ENCODE data around the gene SOCS4. TPM values are rescaled to one million over a fixed set of nuclear protein-coding genes. Genes with fewer than 3 reads are reported as not detected.
A peak's percentile ranks its signal among the peaks of the same experiment; 100 is the strongest.
"Not testable (repeated sequence)": the region's sequence is repeated elsewhere in the genome, so short reads cannot be mapped to it uniquely, and the experiment has no call there.

Gene SOCS4
- total RNA-seq, 2 donors from 2014 or later, result 28.0 to 32.0 TPM

DNA sequence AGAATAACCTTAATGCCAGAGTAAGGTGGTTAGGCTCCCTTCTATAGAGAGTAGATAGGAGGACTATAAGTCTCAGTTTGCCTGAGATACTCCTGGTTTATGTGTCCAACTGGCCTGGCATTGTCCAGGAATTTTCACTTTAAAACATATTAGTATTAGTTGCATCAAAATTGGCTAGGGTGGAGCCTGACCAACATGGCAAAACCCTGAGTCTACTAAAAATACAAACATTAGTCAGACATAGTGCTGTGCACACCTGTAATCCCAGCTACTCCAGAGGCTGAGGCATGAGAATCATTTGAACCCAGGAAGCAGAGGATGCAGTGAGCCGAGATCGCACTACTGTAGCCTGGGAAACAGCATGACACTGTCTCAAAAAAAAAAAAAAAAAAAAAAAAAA lies 12.0 kb upstream of the SOCS4 start:
- TF ChIP-seq, protein P1, sequence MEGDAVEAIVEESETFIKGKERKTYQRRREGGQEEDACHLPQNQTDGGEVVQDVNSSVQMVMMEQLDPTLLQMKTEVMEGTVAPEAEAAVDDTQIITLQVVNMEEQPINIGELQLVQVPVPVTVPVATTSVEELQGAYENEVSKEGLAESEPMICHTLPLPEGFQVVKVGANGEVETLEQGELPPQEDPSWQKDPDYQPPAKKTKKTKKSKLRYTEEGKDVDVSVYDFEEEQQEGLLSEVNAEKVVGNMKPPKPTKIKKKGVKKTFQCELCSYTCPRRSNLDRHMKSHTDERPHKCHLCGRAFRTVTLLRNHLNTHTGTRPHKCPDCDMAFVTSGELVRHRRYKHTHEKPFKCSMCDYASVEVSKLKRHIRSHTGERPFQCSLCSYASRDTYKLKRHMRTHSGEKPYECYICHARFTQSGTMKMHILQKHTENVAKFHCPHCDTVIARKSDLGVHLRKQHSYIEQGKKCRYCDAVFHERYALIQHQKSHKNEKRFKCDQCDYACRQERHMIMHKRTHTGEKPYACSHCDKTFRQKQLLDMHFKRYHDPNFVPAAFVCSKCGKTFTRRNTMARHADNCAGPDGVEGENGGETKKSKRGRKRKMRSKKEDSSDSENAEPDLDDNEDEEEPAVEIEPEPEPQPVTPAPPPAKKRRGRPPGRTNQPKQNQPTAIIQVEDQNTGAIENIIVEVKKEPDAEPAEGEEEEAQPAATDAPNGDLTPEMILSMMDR (conservative IDR thresholded peaks at IDR 0.05), result no peak
- Histone ChIP-seq H3K27me3 (ENCODE audit: control insufficient read depth, insufficient read depth, low read length, poor library complexity, severe bottlenecking) (no peaks in the 10 kb centered on the region), H3K4me1 (ENCODE audit: control insufficient read depth, insufficient read depth, low read length) (no peaks in the 10 kb centered on the region), H3K9me3 (ENCODE audit: control insufficient read depth, low read length) (no peaks in the 10 kb centered on the region), H3K36me3 (ENCODE audit: control insufficient read depth, insufficient read depth, low read length) (peaks cover 44% of the 10 kb centered on the region), H3K9ac (ENCODE audit: extremely low read depth, low read length, poor library complexity, severe bottlenecking) (no peak overlapping the region), H3K4me3 (ENCODE audit: low read length) (no peak overlapping the region), H3K27ac (ENCODE audit: low read depth, low read length) (no peak overlapping the region)
- no peak overlapping the region for H3K4me3 Mint-ChIP-seq
- H3K9me3 Mint-ChIP-seq, result no peaks in the 10 kb centered on the region
- peaks cover 49% of the 10 kb centered on the region for H3K36me3 Mint-ChIP-seq (ENCODE audit: low read depth)
- 73 to 90% methylated on average over 2 of the region's 2 CpGs for WGBS, 2 experiments (ENCODE audit: insufficient coverage in 1 of 2, insufficient read length in 1 of 2)
- DNase-seq, result no peak
- H3K27ac Mint-ChIP-seq, result no peak overlapping the region
- H3K27me3 Mint-ChIP-seq (ENCODE audit: insufficient read depth), result no peaks in the 10 kb centered on the region
- no peaks in the 10 kb centered on the region for H3K4me1 Mint-ChIP-seq

GRCh38 chr14:55019968-55020554 lies 7.0 kb upstream of the SOCS4 start:
- Mint-ChIP-seq H3K27ac (no peak overlapping the region), H3K27me3 (ENCODE audit: insufficient read depth) (no peaks in the 10 kb centered on the region)

DNA sequence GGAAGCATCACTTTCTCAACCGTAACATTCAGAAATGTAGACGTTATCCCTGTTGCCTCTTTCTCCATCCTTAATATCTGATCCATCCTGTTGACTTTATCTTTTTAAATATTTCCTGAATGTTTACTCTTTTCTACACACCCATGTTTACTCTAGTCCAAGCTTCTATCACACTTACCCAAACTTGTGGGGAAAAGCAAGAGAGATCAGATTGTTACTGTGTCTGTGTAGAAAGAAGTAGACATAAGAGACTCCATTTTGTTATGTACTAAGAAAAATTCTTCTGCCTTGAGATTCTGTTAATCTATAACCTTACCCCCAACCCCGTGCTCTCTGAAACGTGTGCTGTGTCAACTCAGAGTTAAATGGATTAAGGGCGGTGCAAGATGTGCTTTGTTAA lies 2.7 kb upstream of the SOCS4 start:
- peak overlapping the region; percentile 2 for H3K9ac ChIP-seq (ENCODE audit: extremely low read depth, low read length, poor library complexity, severe bottlenecking)
- H3K9me3 ChIP-seq (ENCODE audit: control insufficient read depth, low read length); H3K4me1 ChIP-seq (ENCODE audit: control insufficient read depth, insufficient read depth, low read length); H3K9me3 Mint-ChIP-seq; DNase-seq; H3K4me3 ChIP-seq (ENCODE audit: low read length); H3K27me3 Mint-ChIP-seq (ENCODE audit: insufficient read depth); H3K27ac ChIP-seq (ENCODE audit: low read depth, low read length); H3K27me3 ChIP-seq (ENCODE audit: control insufficient read depth, insufficient read depth, low read length, poor library complexity, severe bottlenecking): not testable (repeated sequence)
- 82 to 88% methylated on average over 2 of the region's 5 CpGs for WGBS, 2 experiments (ENCODE audit: insufficient coverage in 1 of 2, insufficient read length in 1 of 2)
- peaks cover 40% of the 10 kb centered on the region for H3K4me1 Mint-ChIP-seq
- H3K4me3 Mint-ChIP-seq, result peak overlapping the region; percentile 90
- peaks cover 25% of the 10 kb centered on the region for H3K36me3 ChIP-seq (ENCODE audit: control insufficient read depth, insufficient read depth, low read length)
- peaks cover 41% of the 10 kb centered on the region for H3K36me3 Mint-ChIP-seq (ENCODE audit: low read depth)
- peak overlapping the region; percentile 47 for H3K27ac Mint-ChIP-seq

More at GRCh38 chr14:55019968-55020554, 7.0 kb upstream of the SOCS4 start:
- Mint-ChIP-seq H3K36me3 (ENCODE audit: low read depth) (peaks cover 60% of the 10 kb centered on the region), H3K4me1 (peaks cover 14% of the 10 kb centered on the region), H3K4me3 (no peak overlapping the region), H3K9me3 (no peaks in the 10 kb centered on the region)
- Histone ChIP-seq H3K4me3 (ENCODE audit: low read length) (no peak overlapping the region), H3K36me3 (ENCODE audit: control insufficient read depth, insufficient read depth, low read length) (peaks cover 37% of the 10 kb centered on the region), H3K27me3 (ENCODE audit: control insufficient read depth, insufficient read depth, low read length, poor library complexity, severe bottlenecking) (no peaks in the 10 kb centered on the region), H3K9me3 (ENCODE audit: control insufficient read depth, low read length) (no peaks in the 10 kb centered on the region), H3K27ac (ENCODE audit: low read depth, low read length) (no peak overlapping the region), H3K9ac (ENCODE audit: extremely low read depth, low read length, poor library complexity, severe bottlenecking) (no peak overlapping the region), H3K4me1 (ENCODE audit: control insufficient read depth, insufficient read depth, low read length) (no peaks in the 10 kb centered on the region)
- TF ChIP-seq, protein P1 (conservative IDR thresholded peaks at IDR 0.05), result no peak
- 88 to 98% methylated on average over 2 of the region's 2 CpGs for WGBS, 2 experiments (ENCODE audit: insufficient coverage in 1 of 2, insufficient read length in 1 of 2)
- DNase-seq, result no peak

DNA sequence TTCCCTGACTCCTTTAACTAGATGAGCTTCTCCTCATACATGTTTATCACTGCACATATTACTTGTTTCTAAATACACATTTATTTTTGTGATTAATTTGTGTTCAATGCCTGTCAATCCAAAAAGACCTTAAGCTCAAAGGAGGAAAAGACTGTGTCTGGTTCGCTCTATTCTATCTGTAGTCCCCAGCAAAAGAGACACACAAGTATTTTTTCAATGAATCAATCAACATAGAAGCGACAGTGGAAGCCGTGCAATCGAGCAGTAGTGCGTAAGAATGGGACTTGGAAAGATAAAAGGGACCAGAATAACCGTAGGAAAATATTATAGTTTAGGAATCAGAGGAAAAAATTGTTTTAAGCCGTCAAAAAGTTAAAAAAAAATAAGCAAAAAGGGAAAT lies 1.1 kb upstream of the SOCS4 start:
- WGBS, 2 experiments (ENCODE audit: insufficient coverage in 1 of 2, insufficient read length in 1 of 2), result 16 to 40% methylated on average over 6 to 7 of the region's 7 CpGs
- DNase-seq, result no peak
- Histone ChIP-seq H3K4me1 (ENCODE audit: control insufficient read depth, insufficient read depth, low read length) (no peaks in the 10 kb centered on the region), H3K9me3 (ENCODE audit: control insufficient read depth, low read length) (no peaks in the 10 kb centered on the region), H3K36me3 (ENCODE audit: control insufficient read depth, insufficient read depth, low read length) (peaks cover 18% of the 10 kb centered on the region), H3K9ac (ENCODE audit: extremely low read depth, low read length, poor library complexity, severe bottlenecking) (peak overlapping the region; percentile 89), H3K4me3 (ENCODE audit: low read length) (peak overlapping the region; percentile 92), H3K27ac (ENCODE audit: low read depth, low read length) (no peak overlapping the region), H3K27me3 (ENCODE audit: control insufficient read depth, insufficient read depth, low read length, poor library complexity, severe bottlenecking) (no peaks in the 10 kb centered on the region)
- TF ChIP-seq, protein P1 (conservative IDR thresholded peaks at IDR 0.05), result no peak
- Mint-ChIP-seq H3K4me1 (peaks cover 53% of the 10 kb centered on the region), H3K27ac (peak overlapping the region; percentile 89), H3K36me3 (ENCODE audit: low read depth) (peaks cover 29% of the 10 kb centered on the region), H3K4me3 (peak overlapping the region; percentile 90), H3K9me3 (no peaks in the 10 kb centered on the region), H3K27me3 (ENCODE audit: insufficient read depth) (no peaks in the 10 kb centered on the region)
